ENCODE measurements around the gene CST3.
"Not testable (repeated sequence)": the region's sequence is repeated elsewhere in the genome, so short reads cannot be mapped to it uniquely, and the experiment has no call there.

The CST3 gene

DNA sequence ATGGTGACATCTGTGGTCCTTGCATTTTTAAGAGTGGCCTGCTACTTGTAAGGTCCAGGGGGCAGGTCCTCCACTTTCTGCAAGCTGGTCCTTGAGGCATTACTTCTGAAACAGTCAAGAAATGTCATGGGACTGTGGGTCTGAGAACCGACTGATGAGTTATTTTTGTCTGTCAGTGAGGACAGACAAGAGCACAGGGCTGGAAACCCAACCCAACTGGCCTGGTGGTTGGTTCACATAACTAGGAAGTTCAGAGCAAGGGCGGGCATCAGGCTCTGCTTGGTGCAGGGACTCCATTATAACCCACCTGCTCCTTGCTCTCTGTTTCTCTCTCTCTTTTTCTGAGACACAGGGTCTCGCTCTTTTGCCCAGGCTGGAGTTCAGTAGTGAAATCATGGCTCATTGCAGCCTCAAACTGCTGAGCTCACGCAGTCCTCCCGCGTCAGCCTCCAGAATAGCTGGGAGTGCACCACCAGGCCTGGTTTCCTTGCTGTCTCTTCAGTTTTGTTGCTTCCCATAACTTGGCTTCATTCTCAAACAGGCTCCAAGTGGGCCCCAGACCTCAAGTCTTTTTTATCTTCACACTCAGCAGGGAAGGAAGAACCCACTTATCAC is 9.2 kb downstream of the CST3 start:
- DNase-seq (ENCODE audit: low read depth, low spot score) = no peak

DNA sequence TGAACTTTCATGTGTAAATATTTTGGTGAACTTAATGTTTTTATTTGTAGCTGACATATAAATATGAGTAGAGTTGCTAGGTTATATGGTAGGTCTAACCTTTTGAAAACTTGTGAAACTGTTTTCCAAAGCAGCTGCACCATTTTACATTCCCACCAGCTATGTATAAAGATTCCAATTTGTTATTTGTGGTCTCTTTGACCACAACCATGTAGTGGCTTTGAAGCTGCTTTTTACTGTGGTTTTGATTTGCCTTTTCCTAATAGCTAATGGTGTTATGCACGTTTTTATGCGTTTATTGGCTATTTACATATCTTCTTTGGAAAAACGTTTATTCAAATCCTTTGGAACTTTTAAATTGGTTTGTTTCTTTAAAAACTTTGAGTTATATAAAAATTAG is 10.3 kb downstream of the CST3 start:
- DNase-seq (ENCODE audit: low read depth, low spot score) = no peak

DNA sequence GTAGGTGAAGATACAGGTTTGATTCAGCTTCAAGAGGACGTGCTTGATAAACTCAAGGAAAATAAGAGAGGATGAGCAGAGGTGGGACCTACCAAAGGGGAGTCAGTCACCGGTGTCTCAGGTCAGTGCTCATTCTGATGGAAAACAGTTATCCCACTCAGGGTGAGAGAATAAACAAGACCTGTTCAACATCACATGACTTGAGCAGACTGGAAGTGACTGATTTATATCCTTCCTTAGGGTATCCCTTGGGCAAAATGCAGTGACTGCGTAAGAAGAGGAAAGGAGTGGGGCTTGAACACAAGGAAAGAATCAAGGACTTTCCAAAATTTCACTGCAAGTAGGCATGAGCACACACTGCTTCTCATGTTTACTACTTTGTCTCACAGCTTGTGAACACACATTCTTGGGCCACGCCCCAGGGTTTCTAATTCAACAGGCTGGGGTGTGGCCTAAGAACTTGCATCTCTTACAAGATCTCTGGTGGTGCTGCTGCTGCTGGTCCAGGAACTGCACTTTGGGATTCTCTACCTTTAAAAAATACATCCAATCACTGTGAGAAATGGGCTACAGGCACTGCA is 11.6 kb downstream of the CST3 start:
- DNase-seq (ENCODE audit: low read depth, low spot score) = no peak

DNA sequence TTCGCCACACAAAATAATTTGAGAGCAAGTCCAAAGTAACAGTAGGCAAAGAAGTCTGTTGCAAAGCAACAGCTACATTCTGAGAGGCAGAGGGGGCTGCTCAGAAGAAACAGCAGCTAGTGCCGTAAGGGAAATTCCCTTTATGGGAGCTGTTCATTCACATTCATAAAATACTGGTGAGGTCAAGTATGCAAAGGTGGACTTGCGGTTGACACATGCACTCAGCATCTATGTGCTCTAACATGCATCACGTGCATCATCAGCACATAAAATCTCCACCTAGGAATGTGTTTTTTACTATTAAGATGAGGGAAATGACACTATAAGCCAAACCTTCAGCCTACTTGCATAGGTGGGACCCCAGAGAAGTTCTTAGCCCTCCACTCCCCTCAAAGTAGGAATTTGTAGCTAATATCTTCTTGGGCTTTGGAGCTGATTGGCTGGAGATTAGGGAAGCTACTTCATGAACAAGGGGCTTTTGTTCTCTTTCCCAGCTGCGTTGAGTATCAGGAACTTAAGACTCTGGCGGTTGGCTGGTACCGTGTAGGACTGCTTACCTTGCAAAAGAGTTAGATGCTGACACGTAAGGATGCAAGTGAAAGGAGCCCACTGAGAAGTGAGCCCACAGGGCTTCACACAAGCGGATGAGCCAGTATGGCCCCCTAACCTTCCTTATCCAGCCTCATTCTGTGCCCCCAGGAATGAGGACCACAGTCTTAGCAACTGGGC is 12.4 kb downstream of the CST3 start:
- no peak for DNase-seq (ENCODE audit: low read depth, low spot score)

DNA sequence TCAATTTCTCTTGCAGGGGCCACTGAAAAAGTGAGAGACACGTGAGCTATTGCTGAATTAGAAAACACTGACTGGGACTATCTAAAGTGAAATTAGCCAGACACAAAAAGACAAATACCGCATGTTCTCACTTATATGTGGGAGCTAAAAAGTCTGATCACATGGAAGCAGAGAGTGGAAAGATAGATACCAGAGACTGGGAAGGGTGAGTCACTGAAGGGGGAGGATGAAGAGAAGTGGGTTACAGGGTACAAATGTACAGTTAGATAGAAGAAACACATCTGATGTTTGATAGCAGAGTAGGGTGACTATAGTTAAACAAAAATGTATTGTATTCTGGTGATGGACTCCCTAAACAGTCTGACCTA is 13.4 kb downstream of the CST3 start:
- DNase-seq (ENCODE audit: low read depth, low spot score) = no peak

DNA sequence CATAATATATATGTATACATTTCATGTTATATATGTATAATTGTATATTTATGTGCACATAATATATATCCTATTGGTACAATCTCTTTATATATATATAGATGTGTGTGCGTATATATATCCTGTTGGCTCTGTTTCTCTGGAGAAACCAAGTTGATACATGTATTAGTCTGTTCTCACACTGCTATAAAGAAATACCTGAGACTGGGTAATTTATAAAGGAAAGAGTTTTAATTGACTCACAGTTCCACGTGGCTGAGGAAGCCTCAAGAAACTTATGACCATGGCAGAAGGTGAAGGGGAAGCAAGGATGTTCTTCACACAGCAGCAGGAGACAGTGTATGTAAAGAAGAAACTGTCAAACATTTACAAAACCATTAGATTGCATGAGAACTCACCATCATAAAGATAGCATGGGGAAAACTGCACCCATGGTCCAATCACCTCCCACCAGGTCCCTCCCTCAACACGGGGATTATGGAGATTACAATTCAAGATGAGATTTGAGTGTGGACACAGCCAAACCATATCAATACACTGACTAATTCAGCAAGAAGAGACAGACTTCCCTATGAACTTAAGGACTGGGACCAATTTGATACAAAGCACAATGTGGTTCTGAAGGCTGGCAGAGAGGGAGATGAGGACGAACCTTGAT is 14.0 kb downstream of the CST3 start:
- no peak for DNase-seq (ENCODE audit: low read depth, low spot score)

DNA sequence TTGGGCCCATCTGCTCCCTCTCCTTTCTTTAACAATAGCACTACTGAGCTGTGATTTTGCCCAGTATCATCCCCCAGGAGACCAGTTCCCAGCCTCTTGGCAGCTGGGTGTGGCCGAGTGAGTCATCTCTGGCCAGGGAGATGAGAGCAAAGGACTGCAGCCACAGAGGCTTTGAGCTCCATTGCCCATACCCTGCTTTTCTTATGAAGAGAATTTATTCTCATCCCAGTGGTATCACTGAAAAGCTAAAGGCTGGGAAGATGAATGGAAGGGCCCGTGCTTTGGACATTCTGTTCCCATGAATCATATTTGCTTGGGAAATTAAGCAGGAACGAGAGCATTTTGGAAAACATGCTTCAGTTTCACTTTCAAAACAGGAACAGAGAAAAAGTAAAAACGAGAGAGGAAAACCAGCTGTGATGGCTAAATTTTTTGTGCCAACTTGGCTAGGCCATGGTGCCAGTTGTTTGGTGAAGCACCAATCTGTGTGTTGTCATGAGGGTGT is 14.9 kb downstream of the CST3 start:
- no peak for DNase-seq (ENCODE audit: low read depth, low spot score)

DNA sequence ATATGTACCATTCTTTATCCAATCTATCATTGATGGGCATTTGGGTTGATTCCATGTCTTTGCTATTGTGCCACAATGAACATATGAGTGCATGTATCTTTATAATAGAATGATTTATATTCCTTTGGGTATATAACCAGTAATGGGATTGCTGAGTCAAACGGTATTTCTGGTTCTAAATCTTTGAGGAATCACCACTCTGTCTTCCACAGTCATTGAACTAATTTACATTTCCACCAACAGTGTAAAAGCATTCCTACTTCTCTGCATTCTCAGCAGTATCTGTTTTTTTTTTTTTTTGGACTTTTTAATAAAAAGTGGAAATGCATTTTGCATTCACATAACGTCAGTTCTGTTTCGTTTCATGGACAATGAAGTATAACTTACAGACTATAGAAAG is 15.4 kb downstream of the CST3 start:
- DNase-seq (ENCODE audit: low read depth, low spot score) = not testable (repeated sequence)

DNA sequence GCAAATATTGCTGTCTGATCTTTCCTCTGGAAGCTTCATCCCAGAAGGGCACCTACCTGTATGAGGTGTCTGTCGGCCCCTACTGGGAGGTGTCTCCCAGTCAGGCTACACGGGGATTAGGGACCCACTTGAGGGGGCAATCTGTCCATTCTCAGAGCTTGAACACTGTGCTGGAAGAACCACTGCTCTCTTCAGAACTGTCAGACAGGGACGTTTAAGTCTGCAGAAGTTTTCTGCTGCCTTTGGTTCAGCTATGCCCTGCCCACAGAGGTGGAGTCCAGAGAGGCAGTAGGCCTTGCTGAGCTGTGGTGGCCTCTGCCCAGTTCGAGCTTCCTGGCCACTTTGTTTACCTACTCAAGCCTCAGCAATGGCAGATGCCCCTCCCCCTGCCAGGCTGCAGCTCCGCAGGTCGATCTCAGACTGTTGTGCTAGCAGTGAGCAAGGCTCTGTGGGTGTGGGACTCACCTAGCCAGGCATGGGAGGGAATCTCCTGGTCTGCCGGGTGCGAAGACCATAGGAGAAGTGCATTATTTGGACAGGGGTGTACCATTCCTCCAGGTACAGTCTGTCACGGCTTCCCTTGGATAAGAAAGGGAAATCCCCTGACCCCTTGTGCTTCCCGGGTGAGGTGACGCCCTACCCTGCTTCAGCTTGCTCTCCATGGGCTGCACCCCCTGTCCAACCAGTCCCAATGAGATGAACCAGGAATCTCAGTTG is 16.9 kb downstream of the CST3 start:
- DNase-seq (ENCODE audit: low read depth, low spot score) = not testable (repeated sequence)

DNA sequence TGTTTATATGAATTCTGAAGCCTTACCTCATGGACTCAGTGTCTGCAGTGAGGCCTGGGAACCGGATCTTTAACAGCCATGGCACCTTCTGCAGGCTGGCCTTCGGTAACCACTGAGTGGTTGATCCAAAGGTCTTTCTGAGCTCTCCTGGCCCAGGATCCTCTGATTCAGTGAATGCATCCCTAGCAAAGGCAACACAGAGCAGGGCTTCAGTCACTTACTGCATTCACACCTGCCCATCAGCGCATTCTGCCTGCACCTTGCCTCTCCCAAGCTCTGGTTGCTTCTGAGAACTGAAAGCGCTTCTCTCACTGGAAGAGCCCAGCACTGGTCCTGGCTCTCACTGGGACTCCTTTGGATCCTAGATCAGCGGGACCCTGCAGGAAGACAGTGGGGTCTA is 23.6 kb downstream of the CST3 start:
- no peak for DNase-seq (ENCODE audit: low read depth, low spot score)

DNA sequence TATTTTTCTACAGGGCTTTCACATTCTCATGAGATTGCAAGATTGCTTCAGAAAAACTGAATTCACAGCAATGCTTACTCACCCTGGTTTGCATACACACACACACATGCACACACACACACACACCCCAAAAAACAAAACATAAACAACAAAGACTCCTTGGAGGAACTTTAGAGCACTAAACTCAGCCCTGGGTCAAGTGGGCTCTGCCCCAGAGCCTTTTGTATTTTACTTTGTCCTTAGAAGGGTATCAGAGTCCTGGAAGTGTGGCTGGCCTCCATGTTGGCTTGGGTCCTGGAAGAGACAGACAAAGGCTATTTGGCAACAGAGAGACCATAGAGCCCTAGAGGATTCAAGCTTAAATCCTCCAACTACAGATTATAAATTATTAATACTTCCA is 24.1 kb downstream of the CST3 start:
- DNase-seq (ENCODE audit: low read depth, low spot score) = no peak

DNA sequence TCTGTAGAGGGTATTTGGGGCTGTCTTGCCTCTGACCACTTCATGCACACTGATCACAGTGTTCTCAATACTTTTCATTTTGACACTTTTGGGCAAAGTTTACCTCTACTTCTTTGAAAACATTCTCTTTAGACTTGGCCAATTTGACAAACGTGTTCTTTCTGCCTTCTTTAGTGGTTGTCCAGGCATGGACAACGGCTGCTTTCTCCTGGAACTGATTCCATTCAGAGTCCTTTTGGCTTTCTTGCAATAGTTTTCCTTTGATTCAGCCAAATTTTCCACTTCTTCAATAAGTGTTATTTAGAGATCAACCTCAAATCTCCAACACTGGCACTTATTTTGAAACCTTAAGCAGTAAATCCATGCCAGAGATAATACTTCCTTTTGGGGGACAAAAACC is 25.4 kb downstream of the CST3 start:
- DNase-seq (ENCODE audit: low read depth, low spot score) = no peak

DNA sequence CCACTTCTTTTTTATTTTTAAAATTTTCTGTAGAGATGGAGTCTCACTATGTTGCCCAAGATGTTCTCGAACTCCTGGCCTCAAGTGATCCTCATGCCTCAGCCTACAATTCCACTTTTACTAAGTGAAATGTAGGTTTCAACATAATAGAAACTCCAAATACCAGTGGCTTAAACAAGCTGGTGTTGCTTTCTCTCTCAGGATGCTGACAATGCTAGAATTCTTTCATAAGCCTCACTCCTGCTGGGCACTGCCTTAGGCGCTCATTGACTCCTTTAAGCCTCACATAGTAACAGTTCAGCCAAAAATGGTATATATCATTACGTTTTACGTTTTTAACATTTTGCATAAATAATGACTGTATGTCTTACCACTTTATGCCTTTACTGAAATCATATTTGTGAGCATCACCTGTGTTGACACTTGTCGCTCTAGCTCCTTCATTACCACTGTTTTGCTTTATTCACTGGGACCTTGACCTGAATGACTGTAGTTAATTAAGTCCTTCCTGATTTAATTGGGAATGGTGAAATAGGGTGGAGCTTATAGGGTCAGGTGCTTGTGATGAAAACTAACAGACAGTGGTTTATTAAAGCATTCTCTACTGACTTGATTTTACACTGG is 28.2 kb downstream of the CST3 start:
- no peak for DNase-seq (ENCODE audit: low read depth, low spot score)

DNA sequence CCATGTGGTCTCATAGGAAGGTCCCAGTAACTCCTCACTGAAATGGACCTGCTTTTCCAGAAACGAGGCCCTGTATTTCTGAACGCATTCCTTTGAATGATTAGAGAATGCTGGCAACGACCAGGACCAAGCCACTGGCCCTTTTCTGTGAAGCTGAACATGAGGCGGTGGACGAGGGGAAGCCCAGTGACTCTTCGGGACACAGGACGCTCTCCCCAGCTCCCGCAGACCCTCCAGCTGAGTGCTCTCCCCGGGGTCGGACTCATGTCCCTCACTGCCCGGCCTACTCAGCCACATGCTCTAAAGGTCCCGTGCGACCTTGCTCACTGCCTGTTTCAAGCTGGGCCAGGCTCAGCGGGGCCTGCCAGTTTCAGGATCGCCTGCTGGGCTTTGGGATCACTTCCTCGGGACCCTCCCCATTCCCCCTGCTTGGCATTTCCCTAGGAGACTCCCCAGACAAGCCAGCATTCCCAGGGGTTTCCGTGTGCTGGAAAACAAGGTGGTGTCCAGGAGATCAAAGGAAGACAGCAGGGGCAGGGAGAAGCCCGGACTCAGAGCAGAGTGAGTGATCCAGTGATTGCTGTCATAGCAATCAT is 29.4 kb downstream of the CST3 start:
- no peak for DNase-seq (ENCODE audit: low read depth, low spot score)

DNA sequence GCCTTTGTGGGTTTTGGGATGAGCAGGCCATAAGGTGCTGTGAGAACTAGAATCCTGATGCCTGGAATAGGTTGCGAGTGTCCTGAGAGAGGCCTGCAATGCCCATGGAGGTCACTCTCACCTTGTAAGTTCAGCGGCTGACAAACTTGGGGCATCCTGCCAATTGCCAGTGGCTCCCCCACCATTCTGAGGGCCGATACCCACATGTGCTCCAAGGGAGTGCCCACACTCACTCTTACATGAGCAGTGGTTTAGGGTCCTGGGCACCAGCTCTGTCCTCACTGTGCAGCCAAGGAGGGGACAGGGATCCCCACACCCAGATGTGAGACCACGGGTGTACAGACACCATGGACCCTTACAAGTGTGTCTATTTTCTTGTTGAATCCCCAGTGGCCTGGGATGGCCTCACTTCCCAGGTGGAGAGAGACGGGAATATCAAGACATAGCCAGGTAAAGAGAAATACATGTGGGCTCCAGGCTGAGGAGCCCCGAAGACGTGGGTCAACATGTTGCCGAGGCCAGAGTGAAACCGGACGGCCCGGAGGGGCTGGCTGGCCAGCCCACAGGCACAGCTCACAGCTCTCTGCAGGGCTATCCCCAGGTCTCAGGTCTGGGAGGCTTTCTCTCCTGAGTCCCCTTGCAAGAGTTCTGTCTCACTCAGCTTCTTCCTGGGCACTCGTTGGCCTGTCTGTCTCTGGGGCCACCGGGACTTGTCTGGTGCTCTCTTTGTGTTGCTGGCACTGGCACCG is 30.1 kb downstream of the CST3 start:
- no peak for DNase-seq (ENCODE audit: low read depth, low spot score)

DNA sequence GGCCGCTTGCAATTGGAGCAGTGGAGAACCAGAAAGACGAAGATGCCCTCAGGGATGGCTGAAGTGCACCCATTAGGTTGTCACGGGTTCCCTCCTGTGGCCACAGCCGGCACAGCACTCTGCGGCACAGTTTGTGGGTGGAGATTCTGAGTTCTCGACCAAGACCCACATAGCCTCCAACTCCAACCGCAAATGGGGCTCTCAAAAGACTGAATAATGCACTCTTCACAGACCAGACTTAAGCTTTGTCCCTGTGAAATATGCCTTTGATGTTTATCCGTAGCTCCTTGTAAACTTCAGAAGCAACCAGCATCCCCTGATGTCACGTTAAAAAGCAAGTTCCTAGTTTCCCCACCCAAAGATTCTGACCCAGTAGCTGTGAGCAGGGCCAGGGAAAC is 31.1 kb downstream of the CST3 start:
- DNase-seq (ENCODE audit: low read depth, low spot score) = peak; percentile 32

DNA sequence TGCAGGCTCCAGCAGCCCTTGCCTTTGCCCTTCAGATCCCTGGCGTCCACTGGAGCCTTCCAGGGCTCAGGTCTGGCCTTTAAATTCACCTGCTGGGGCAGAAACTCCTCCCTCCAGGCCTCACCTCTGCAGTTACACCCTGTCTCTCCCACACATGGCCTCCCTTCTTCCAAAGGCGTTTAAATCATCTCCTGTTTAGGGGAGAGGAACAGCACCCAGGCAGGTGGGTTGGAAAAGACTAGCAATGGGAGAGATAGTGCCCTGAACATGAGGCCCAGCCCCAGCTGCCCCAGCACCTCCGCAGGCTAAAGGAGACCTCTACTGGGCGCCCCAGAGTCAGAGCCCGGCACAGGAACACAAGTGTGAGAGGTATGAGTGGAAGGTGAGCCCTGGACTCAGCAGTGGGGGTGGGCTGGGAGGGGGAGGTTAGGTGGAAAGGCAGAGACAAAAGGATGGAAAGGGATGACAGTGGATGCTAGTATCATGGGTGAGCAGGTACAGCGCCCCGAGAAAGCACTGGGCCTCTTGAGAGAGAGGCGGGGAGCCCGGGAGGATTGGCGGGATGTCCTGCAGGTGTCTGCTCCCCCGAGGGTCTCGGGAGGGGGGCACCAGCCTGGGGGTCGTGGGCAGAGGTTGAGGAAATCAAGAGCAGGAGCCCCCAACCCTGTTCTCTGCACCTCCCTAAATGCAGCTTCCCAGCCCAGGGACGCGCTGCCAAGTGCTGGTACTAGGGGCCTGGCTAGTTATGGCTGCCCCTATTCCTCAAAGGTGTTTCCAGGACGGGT is 31.7 kb downstream of the CST3 start, which contains the start of gene CST9:
Gene CST9, minus strand, starts transcription at position 51 of the 785 bp plus-strand sequence. CDS start 53 bp downstream, outside the sequence.
- DNase-seq (ENCODE audit: low read depth, low spot score) = no peak

DNA sequence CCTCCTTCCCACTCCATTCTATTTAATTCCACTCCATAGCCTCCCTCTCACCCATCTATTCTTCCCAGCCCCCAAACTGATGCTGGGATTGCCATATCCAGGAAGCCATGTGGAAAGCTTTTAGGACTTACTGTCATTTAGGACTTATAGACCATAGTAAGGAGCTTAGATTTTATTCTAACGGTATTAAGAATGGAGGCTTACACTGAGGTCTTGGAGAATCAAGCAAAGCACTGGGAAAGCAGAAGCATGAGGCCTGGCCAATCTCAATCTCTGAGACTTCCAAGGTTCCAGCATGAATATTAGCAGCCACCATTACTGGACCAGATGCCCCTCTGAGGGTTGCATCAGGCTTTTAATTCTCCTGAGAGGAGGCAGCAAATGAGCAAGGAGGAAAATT is 33.4 kb downstream of the CST3 start:
- DNase-seq (ENCODE audit: low read depth, low spot score) = no peak

DNA sequence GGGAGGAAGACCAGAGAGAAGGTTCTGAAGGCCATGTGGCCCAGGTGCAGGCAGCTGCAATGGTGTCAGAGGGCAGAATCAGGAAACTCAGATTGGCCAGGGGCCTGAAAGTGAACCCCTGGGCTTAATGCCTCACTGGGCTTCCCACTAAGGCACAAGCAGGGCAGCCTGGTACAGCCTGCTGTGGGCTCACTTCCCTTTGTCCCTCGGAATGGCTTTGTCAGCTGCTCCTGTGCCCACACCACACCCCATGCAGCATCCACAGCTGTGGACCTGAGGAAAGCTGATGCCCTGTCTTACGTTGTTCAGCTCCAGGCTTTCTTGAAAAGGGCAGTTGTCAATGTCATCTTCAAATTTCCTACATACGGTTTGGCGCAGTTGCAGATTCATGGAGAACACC is 34.4 kb downstream of the CST3 start:
- DNase-seq (ENCODE audit: low read depth, low spot score) = no peak

Measured in activated naive CD8-positive, alpha-beta T cell treated with anti-CD3 and anti-CD28 coated beads, Interleukin-2, amount 50 U/mL, for 16 hours (primary cell).